Amygdala (tissue), 56 donors: Measurements from ENCODE around the gene GSTA5.
A peak's percentile ranks its signal among the peaks of the same experiment; 100 is the strongest.
"Not testable (repeated sequence)": the region's sequence is repeated elsewhere in the genome, so short reads cannot be mapped to it uniquely, and the experiment has no call there.

Experiments used
- DNase-seq, 56 donors: peaks; one replicate each; lab custom pipeline; 2025; lab: John Stamatoyannopoulos, UW

GSTA5 gene

DNA sequence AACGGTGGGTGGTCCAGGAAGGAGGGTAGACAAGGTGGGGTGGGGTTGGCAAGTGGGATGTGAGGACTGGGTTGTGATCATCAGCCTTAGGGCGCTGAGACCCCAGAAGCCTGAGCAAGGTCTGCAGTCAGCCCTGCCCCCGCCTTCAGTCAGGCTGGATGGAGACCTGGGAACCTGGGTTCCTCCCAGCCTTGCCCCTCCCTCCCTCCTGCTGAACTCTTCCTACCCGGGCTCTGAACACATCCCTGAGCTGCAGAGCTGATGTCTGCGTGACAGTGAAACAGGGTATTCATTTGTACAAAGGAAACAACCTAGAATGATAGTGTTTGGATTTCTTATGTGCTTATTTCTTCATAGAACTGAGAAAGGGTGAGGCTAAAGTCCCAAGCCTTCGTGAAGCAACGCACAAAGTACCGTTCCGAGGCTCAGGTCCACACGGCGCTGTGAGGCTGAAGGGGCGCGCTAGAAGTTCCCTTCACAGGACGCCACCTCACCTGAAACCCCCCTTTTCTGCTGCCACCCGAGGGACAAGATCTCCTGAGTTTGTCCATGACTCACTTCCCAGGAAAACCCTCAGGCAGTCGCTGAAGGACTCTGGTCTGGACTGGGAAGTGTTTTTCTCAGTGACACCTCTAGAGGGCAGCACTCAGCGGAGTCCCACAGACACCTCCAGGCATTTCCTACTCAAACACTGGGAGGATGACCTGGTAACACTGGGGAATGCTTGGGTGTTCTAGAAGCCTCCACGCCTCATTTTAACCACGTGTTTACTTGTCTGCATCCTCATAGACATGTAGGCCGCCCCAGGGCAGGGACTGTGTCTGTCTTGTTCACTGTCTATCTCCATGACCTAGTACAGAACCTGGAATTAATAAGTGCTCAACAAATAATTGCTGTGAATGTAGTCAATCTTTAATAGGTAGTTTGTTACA is 1.2 kb downstream of the GSTA5 start:
- peak in 18 of 56 donors; percentile 1 to 39 (median 12) for DNase-seq

DNA sequence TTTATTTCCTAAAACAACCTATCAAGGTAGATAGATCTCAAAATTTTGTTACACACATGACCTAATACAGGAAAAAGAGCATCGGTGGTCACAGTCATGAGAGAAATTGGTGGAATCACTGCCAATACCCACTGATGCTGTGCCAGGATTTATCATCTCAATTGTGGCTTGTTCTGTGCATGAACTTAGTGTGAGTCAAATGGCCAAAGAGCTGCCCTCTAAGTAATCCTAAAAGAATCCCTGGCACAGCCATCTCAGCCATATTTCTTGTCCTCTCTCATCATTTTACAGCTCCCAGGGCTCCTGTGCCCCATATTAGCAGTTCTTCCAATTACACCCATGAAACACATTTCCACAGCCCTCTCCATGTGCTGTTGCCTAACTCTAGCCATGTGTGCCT is 6.1 kb downstream of the GSTA5 start:
- DNase-seq = no peak

DNA sequence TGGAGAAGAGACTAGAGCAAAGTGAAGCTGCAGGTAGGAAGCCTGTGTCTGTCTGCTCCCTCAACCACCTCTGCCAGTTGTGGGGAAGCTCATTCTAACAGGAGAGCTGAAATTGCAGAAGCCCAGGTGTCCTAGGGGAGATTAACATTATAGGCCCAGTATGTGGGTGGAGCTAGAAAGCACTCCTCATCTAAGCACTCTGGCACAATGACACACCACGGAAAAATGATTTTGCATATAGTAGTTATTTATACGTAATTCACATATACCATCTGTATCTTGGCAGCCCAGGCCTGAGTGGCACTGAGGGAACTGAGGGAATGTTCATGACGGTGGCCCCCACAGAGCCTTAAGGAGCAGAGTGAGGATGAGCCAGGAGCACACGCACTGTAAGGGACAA is 9.7 kb downstream of the GSTA5 start:
- DNase-seq = not testable (repeated sequence)

DNA sequence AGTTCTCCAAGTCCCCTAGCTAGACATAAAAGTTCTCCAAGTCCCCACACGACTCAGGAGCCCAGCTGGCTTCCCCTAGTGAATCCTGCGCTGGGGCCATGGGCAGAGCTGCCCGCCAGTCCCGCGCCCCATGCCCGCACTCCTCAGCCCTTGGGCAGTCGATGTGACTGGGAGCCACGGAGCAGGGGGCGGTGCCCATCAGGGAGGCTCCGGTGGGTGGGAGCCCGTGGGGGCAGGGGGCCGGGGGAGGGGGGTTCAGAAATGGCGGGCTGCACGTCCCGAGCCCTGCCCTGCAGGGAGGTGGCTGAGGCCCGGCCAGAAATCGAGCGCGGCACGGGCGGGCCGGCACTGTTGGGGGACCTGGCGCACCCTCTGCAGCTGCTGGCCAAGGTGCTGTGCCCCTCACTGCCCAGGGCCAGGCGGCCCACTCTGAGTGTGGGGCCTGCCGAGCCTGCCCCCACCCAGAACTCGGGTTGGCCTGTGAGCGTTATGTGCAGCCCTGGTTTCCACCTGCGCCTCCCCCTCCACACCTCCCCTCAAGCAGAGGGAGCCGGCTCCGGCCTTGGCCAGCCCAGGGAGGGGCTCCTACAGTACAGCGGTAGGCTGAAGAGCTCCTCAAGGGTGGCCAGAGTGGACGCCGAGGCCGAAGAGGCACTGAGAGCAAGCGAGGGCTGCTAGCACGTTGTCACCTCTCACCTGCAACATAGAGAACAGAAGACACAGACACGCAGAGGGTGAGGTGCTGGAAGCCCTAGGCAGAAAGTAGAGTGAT is 11.4 kb downstream of the GSTA5 start:
- no peak for DNase-seq

DNA sequence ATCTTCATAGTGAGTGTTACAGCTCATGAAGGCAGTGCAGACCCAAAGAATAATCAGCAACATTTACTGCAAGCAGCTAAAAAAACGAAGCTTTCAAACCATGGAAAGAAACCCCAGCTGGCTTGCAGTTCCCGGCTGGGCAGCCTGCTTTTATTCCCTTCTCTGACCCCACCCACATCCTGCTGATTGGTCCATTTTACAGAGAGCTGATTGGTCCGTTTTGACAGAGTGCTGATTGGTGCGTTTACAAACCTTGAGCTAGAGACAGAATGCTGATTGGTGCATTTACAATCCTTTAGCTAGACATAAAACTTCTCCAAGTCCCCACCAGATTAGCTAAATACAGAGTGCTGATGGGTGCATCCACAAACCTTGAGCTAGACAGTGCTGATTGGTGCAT is 12.0 kb downstream of the GSTA5 start:
- DNase-seq = not testable (repeated sequence)

DNA sequence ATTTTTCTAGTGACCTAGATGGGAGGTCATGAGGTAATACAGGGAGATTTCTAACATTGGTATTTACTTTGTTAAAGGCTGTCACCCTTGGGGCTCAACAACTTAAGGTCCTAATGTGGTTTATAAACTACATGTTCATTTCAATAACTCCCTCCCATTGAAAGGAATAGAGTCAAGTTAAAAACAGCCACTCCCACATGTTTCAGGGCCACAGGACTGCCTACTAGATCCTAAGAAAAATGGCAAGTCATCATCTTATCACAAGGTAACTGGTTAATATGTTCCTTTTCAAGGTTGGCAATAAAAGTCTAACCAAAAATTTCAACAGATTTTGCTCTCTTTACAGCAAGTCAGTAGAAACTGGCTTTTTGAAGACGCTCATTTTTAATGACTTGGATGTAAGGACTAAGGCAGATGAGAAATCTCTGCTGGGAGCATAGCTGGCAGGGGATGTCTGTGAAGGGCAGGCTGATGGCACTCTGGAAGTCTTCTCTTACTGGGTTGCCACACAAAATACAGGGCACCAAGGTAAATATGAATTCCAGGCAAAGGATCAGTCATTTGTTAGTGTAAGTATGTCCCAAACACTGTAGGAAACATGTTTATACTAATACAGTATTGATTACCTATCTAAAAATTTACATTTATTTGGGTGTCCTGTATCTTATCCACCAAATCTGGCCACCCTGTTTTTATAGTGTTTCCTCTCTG is 13.4 kb downstream of the GSTA5 start:
- DNase-seq = not testable (repeated sequence)

DNA sequence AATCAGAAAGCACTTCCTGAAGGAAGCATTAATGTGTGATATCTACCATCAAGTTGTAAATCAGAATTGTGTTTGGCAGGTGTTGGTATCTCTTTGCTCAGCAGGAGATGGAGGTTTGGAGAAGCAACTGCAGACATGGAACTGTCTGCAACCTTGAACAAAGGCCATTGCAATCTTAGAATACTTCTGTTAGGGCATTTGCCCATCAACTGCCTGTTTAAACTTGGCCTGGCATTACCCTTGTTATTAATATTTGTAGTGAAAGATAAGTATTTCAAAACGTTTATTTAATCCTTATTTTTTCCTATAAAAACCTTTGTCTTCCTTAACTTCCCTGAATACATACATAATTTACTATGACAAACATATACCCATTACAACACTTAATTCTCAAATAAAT is 14.1 kb downstream of the GSTA5 start:
- no peak for DNase-seq

DNA sequence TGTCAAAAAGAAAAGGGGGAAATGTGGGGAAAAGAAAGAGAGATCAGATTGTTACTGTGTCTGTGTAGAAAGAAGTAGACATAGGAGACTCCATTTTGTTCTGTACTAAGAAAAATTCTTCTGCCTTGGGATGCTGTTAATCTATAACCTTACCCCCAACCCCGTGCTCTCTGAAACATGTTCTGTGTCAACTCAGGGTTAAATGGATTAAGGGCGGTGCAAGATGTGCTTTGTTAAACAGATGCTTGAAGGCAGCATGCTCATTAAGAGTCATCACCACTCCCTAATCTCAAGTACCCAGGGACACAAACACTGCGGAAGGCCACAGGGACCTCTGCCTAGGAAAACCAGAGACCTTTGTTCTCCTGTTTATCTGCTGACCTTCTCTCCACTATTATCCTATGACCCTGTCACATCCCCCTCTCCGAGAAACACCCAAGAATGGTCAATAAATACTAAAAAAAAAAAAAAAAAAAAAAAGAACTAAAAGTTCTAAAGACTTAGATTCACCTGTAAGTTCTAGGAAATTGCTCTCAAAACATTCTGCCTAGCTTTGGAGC is 14.6 kb downstream of the GSTA5 start:
- DNase-seq = not testable (repeated sequence)

DNA sequence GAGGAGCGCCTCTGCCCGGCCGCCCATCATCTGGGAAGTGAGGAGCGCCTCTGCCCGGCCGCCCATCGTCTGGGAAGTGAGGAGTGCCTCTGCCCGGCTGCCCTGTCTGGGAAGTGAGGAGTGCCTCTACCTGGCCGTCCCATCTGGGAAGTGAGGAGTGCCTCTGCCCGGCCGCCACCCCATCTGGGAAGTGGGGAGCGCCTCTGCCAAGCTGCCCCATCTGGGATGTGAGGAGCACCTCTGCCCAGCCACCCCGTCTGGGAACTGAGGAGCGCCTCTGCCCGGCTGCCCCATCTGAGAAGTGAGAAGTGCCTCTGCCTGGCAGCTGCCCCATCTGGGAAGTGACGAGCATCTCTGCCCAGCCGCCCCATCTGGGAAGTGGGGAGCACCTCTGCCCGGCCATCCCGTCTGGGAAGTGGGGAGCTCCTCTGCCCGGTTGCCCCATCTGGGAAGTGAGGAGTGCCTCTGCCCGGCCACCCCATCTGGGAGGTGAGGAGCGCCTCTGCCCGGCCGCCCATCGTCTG is 15.3 kb downstream of the GSTA5 start:
- not testable (repeated sequence) for DNase-seq

DNA sequence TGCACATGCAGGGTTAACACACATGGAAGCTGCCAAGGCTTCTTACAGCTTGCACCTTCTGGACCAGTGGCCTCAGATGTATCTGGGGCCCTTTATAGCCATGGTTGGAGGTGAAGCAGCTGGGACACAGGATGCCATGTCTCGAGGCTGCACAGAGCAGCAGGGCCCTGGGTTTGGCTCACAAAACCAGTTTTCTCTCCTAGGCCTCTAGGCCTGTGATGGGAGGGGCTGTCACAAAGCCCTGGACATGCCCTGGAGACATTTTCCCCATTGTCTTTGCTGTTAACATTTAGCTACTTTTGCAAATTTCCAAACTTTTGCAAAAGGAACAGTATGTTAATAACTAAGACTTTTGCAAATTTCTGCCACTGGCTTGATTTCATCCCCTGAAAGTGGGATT is 18.8 kb downstream of the GSTA5 start:
- DNase-seq = no peak

DNA sequence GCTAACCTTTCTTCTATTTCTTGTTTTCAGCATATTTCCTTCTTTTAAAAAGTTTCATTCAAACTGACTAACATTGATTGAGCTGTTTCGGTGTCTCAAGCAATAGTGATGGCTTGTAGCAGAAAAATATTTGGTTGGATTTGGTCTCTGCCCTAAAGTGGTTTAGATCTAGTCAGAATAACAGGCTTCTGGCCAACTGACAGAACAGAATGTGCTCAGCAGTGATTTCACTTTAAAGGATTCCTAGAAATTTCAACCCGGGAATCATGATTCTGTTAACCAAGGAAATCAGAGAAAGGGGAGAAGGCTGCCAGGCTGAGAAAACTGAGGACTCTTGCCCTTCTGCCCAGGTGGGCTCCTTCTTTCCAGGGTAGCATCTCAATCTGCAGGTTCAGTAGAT is 20.4 kb downstream of the GSTA5 start:
- no peak for DNase-seq

DNA sequence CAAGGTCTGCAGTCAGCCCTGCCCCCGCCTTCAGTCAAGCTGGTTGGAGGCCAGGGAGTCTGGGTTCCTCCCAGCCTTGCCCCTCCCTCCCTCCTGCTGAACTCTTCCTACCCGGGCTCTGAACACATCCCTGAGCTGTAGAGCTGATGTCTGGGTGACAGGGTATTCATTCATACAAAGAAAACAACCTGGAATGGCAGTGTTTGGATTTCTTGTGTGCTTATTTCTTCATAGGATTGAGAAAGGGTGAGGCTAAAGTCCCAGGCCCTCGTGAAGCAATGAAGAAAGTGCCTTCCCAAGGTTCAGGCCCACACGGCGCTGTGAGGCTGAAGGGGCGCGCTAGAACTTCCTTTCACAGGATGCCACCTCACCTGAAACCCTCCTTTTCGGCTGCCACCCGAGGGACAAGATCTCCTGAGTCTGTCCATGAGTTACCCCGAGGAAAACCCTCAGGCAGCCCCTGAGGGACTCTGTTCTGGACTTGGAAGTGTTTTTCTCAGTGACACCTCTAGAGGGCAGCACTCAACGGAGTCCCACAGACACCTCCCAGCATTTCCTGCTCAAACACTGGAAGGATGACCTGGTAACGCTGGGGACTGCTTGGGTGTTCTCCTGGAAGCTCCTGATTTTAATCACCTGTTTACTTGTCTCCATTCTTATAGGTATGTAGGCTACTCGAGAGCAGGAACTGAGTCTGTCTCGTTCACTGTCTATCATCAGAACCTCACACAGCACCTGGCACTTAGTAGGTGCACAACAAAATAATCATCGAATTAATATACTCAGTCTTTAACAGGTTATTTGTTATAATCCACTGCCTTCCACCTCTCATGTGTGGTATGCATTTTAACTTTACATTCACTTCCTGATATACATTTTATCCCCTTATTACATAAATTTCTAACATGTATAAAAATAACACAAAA is 25.2 kb downstream of the GSTA5 start:
- DNase-seq = peak in 10 of 56 donors; percentile 1 to 20 (median 6)

DNA sequence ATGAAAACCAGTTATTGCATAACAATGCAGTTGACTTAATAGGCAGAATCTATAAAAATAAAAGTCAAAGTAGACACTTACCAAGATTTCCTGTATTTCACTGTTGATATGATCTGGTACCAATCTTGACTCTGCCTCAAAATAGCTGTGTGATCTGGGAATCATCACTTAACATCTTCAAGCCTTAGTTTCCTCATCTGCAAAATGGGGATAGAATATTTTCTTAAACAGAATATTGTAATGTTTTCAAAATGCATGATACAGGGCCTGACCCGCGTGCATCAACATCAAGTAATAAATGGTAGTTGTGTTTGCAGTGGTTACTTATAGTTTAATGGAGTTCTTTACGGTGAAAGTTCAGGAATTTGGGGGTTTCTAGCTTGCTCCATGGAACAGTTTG is 26.1 kb downstream of the GSTA5 start:
- DNase-seq = not testable (repeated sequence)

DNA sequence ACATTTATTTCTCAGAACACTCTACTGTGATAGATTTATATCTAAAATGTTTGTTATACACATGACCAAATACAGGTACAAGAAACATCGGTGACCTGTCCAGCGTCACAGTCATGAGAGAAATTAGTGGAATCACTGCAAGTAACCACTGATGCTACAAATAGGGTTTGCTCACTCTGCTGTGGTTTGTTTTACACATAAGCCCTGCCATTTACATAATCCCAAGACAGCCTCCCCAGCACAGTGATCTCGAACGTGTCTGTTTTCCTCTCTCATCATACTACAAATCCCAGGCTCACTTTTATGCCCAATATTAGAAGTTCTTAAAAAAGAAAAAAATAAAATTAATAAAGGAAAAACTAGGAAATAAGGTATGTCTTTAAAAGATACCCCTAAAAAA is 30.8 kb downstream of the GSTA5 start:
- not testable (repeated sequence) for DNase-seq

DNA sequence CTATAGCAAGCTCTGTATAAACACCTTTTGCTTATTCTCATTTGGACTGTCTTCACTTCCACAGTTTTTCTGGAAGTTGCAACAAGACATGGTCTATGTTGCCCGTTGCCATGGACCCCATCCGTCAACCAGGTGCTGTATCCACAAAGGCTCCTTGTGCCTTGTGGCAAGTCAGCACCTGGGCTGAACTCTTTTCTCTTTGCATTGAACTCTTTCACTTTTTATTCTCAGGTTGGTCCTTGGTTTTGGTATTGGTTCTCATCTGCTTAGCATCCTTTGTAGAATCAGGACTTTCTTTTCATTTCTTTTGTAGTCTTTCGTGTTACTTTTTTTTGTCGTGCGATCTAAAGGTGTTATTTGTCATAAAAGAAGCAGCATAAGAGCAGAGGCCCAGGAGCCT is 32.0 kb downstream of the GSTA5 start:
- no peak for DNase-seq

DNA sequence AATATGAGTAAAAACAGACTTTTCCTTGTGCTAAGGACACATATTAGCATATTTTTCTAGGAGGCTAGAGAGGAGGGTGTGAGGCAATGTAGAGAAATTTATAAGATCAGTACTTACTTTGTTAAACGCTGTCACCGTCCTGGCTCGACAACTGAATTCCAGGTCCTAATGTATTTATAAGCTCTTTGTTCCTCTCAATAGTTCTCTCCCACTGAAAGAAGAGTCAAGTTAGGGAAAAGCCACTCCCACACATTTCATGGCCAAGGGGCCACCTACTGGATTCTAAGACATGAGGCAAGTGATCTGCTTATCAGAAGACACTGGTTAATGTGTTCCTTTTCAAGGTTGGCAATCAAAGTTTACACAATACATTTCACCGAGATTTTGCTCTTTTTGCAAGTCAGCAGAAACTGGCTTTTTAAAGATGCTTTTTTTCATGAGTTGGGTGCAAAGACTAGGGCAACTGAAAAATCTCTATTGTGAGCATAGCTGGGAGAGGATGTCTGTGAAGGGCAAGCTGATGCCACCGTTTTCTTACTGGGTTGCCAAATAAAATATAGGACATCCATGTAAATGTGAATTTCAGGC is 36.9 kb downstream of the GSTA5 start, which contains the start of gene GSTA1:
Gene GSTA1, minus strand, starts transcription at position 149 of the 588 bp plus-strand sequence. CDS start 4,549 bp downstream, outside the sequence.
- not testable (repeated sequence) for DNase-seq

DNA sequence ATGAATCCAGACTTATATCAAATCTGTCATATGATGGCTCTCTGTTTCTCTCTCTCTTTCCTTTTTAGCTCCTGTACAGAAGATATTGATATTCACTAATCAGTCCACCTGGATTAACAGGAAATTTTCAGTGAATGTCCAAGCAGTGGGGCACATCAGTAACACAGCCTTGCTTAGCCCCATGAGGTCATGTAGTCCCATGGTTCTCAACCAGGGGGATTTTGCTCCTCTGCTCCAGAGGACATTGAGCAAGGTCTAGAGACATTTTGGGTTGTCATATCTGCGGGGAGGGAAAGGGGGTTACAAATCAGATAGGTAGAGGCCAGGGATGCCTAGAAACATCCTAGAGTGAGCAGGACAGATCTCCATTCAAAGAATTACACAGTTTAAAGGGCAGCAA is 37.8 kb downstream of the GSTA5 start:
- DNase-seq = no peak

DNA sequence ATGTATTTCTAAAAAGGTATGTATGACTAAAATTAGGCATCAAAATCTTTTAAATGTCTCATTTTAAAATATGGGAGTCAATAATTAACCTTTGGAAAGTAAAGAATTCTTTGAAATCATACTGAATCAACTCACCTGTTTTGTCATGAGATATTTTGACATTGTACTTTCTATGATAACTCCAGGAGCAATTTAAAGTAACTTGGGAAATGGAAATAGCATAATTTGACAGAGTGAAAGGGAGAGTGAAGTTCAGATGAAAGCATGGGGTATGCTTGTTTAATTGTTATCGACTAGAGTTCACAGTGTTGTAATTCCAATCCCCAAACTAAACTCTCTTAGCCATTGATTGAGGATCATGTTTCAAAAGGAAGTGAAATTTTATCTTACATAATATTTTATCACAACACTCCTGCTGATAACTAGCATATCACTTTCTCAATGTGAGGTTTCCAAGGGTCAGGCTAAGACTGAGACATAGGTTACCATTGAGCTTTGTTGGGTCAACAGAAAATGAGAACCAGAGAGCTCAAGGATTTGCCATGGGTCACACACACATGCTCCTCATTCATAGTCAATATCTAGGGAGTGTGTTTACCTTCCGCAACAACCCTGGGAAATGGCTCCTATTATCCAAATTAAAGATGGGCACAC is 39.3 kb downstream of the GSTA5 start:
- DNase-seq = no peak
